GM18858 (cell line): ENCODE results near the gene SLC12A7.

Experiments
- ATAC-seq: cut with Tn5 transposase; IDR thresholded peaks from one replicate; pipeline ENCODE4 v1.9.1; 2021; ENCODE audit not compliant: unreplicated experiment

SLC12A7 gene

GRCh38 chr5:1038417-1039209 lies 73.2 kb downstream of the SLC12A7 start:
- no peak for ATAC-seq

GRCh38 chr5:1037671-1038416 lies 74.0 kb downstream of the SLC12A7 start:
- no peak for ATAC-seq

- no peak for ATAC-seq
These were observed 74.7 kb downstream of the SLC12A7 start for GRCh38 chr5:1037123-1037670.

GRCh38 chr5:1036504-1037122 lies 75.2 kb downstream of the SLC12A7 start:
- no peak for ATAC-seq

- no peak for ATAC-seq
These were observed 76.2 kb downstream of the SLC12A7 start for GRCh38 chr5:1035421-1036405.

- no peak for ATAC-seq
These were observed 76.9 kb downstream of the SLC12A7 start for GRCh38 chr5:1034986-1035385.

GRCh38 chr5:1034421-1034905 lies 77.4 kb downstream of the SLC12A7 start:
- ATAC-seq = no peak

GRCh38 chr5:1033606-1034420 lies 78.0 kb downstream of the SLC12A7 start:
- ATAC-seq = no peak

- ATAC-seq = no peak
These were observed 78.7 kb downstream of the SLC12A7 start for GRCh38 chr5:1033178-1033577.

GRCh38 chr5:1032551-1033027 lies 79.3 kb downstream of the SLC12A7 start:
- no peak for ATAC-seq

- ATAC-seq = no peak
These were observed 79.9 kb downstream of the SLC12A7 start for GRCh38 chr5:1032011-1032410.

- ATAC-seq = no peak
These were observed 80.4 kb downstream of the SLC12A7 start for GRCh38 chr5:1031306-1031959.

- no peak for ATAC-seq
These were observed 81.0 kb downstream of the SLC12A7 start for GRCh38 chr5:1030801-1031271.

- no peak for ATAC-seq
These were observed 81.8 kb downstream of the SLC12A7 start for GRCh38 chr5:1029945-1030625.

GRCh38 chr5:1029282-1029944 lies 82.5 kb downstream of the SLC12A7 start:
- no peak for ATAC-seq

- ATAC-seq = no peak
These were observed 83.2 kb downstream of the SLC12A7 start for GRCh38 chr5:1028481-1029281.
